Panc1 (cell line): Measurements from ENCODE around the gene RPL36AL.

ENCODE experiments used
- POLR2AphosphoS5 ChIP-seq: IDR thresholded peaks from 2 replicates; pipeline ENCODE4 v1.6.1; 2012; ENCODE audit warnings: mild to moderate bottlenecking, low read depth, low read length, moderate library complexity
- SIN3A ChIP-seq: IDR thresholded peaks from 2 replicates; pipeline ENCODE4 v1.6.1; 2012; ENCODE audit warnings: low read depth, mild to moderate bottlenecking, low read length, moderate library complexity, borderline replicate concordance; ENCODE audit not compliant: insufficient read depth
- TCF7L2 ChIP-seq: IDR thresholded peaks from 2 replicates; pipeline ENCODE4 v1.6.1; 2011; ENCODE audit warnings: mild to moderate bottlenecking, low read depth, low read length, inconsistent platforms
- TF ChIP-seq, protein P1 (sequence below): fragments of 450-650 bp; IDR thresholded peaks from 2 replicates; pipeline ENCODE4 v1.5.1; 2017; ENCODE audit warnings: mild to moderate bottlenecking
- TF ChIP-seq, protein P2 (sequence below), 2 experiments: IDR thresholded peaks; 2 replicates each; pipeline ENCODE4 v1.6.1; 2011 to 2012; ENCODE audit warnings: low read depth in 2 of 2, control low read depth in 1 of 2, low read length in 1 of 2, mild to moderate bottlenecking in 1 of 2, moderate library complexity in 1 of 2; ENCODE audit not compliant: insufficient read depth in 1 of 2

DNA sequence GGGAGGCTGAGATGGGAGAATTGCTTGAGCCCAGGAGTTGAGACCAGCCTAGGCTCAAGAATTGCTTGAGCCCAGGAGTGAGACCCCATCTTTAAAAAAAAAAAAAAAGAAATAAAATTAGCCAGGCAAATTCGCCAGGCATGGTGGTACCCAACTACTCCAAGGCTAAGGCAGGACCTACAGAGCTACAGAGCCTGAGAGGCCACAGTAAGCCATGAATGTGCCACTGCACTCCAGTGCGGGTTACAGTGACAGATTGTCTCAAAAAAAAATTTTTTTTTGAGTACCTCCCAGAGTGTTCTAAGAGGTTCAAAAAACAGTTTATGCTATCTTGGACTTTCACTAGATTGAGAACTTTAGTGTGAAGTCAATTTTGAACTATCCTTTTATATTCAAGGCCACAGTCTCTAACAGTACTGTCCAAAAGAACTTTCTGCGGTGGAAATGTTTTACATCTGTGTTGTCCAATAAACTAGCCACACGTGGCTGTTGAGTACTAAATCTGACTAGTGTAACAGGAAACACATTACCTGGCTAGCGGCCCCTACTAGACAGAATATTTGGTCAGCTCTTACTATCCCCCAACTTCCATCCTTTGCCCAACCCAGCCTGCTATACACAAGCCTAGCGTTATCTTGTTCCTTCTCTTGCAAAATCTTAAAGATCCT, 2.4 kb downstream of the RPL36AL start:
- TF ChIP-seq, protein P1, sequence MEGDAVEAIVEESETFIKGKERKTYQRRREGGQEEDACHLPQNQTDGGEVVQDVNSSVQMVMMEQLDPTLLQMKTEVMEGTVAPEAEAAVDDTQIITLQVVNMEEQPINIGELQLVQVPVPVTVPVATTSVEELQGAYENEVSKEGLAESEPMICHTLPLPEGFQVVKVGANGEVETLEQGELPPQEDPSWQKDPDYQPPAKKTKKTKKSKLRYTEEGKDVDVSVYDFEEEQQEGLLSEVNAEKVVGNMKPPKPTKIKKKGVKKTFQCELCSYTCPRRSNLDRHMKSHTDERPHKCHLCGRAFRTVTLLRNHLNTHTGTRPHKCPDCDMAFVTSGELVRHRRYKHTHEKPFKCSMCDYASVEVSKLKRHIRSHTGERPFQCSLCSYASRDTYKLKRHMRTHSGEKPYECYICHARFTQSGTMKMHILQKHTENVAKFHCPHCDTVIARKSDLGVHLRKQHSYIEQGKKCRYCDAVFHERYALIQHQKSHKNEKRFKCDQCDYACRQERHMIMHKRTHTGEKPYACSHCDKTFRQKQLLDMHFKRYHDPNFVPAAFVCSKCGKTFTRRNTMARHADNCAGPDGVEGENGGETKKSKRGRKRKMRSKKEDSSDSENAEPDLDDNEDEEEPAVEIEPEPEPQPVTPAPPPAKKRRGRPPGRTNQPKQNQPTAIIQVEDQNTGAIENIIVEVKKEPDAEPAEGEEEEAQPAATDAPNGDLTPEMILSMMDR = no peak
- TF ChIP-seq SIN3A (no peak), POLR2AphosphoS5 (peak; percentile 36), TCF7L2 (no peak)
- TF ChIP-seq, protein P2, sequence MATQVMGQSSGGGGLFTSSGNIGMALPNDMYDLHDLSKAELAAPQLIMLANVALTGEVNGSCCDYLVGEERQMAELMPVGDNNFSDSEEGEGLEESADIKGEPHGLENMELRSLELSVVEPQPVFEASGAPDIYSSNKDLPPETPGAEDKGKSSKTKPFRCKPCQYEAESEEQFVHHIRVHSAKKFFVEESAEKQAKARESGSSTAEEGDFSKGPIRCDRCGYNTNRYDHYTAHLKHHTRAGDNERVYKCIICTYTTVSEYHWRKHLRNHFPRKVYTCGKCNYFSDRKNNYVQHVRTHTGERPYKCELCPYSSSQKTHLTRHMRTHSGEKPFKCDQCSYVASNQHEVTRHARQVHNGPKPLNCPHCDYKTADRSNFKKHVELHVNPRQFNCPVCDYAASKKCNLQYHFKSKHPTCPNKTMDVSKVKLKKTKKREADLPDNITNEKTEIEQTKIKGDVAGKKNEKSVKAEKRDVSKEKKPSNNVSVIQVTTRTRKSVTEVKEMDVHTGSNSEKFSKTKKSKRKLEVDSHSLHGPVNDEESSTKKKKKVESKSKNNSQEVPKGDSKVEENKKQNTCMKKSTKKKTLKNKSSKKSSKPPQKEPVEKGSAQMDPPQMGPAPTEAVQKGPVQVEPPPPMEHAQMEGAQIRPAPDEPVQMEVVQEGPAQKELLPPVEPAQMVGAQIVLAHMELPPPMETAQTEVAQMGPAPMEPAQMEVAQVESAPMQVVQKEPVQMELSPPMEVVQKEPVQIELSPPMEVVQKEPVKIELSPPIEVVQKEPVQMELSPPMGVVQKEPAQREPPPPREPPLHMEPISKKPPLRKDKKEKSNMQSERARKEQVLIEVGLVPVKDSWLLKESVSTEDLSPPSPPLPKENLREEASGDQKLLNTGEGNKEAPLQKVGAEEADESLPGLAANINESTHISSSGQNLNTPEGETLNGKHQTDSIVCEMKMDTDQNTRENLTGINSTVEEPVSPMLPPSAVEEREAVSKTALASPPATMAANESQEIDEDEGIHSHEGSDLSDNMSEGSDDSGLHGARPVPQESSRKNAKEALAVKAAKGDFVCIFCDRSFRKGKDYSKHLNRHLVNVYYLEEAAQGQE (IDR thresholded peaks at IDR 0.05; ENCODE audit: insufficient read depth in 1 of 2, low read depth in 2 of 2, low read length in 1 of 2) = no peak
